ENCODE results near the gene CFTR.
"Not testable (repeated sequence)": the region's sequence is repeated elsewhere in the genome, so short reads cannot be mapped to it uniquely, and the experiment has no call there.

CFTR gene

GRCh38 chr7:117479225-117480054 lies at the start of gene CFTR:
CFTR (plus strand) TSS chr7:117480025; CDS start chr7:117480095, 70 bp downstream.
- DNase-seq (ENCODE audit: low spot score): no peak

- no peak for DNase-seq (ENCODE audit: low spot score)
These were observed 44.3 kb upstream of the CFTR start for GRCh38 chr7:117435475-117436043.

DNA sequence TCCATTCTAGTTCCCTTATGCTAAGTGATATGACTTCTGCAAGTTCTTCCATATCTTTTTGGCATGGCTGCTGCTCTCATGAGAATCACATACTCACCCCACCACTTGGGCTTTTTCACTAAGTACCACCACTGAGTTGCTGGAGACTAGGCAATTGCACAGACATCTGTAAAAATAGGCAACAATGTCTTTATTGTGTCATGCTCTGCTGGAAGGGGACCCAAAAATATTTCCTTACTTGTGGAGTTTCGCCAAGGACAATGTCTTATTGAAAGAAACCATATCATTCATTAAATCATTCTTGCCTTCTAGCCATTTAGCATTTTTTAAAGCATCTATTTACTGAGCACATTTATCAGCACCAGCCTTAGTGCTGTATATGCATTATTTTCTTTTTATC lies 35.2 kb upstream of the CFTR start:
- DNase-seq (ENCODE audit: low spot score): no peak

DNA sequence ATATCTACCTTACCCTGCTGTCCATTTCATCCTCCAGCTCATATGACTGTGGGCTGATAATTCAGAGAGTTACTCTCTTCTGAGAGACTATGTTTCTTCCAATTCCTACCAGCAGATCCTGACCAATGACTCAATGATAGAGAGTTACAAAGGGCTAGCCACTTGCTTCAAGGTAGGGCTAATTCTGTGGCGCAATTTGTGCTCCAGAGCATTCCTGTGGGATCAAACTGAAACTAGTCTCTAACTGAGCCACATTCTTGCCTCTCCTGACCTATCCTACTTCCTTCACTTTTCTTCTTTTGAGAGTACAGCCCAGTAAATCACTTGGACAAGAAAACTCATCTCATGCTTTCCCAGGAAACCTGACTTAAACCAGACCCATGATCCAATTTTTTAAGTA lies 34.6 kb upstream of the CFTR start:
- no peak for DNase-seq (ENCODE audit: low spot score)

DNA sequence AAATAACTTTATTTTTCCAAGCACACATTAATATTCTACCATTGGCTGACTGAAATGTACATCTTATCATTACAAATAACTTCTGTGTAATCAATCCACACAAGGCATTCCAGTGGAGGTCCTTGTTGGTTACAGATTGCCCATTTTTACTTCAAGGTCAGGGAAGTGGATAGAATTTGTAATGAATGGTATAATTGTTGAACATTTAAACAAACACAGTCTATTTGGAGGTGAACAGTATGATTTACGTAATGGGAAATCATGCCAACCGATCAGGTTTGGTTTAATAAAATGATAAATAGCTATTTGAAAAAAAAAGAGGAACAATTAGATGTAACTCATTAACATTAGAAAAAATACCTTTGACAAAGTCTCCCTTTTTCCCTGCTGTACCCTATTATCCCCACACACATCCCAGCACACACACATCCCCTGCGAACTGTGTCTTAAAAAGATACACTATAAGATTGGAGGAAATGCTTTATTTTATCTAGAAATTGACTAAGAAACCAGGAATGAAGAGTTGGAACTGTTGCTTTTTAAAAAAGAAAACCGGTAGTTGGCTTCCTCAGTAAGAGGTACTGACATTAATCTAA lies 33.5 kb upstream of the CFTR start:
- DNase-seq (ENCODE audit: low spot score): no peak

DNA sequence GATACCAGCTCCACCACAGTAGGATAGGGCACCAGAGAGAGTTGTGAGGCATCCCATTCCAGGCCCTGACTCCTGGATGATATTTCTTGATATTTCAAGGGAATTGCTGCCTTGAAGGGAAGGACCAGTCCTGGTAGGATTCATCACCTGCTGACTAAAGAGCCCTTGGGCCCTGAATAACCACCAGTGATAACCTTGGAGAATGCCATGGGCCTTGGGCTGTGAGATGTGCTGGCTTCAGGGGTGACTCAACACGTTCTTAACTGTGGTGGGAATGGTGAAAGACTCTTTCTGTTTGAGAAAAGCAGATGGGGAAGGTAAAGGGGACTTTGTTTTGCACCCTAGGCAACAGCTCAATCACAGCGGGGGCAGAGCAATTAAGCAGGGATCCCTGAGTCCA lies 31.2 kb upstream of the CFTR start:
- DNase-seq (ENCODE audit: low spot score): no peak

GRCh38 chr7:117458977-117459583 lies 20.7 kb upstream of the CFTR start:
- peak; percentile 12 for DNase-seq (ENCODE audit: low spot score)

DNA sequence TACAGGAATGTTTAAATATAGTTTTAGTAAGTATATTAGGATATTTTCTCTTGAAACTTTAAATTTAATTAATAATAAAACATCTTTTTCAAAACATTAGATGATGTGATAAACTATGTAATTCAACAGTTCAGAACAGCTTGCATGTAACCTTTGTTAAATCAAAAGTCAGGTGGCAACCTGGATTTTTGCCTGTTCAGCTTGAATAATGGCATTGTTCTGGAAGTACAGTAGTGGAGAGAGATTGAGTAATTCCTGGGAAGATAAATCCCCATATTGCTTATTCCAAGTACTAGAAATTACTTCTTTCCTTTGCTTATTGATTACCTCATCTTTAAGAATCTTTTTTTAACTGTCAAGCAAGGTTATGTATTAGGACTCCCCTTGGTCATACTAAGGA lies 20.1 kb upstream of the CFTR start:
- DNase-seq (ENCODE audit: low spot score): no peak

DNA sequence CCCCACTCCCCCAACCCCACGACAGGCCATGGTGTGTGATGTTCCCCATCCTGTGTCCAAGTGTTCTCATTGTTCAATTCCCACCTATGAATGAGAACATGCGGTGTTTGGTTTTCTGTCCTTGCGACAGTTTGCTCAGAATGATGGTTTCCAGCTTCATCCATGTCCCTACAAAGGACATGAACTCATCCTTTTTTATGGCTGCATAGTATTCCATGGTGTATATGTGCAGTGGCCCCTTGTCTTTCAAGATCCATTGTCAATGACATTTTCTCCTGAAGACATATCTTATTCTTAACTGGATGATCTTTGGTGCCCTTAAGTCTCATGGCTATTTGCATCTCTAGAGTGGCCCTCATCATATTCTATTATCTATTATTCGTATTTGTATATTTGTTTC lies 19.0 kb upstream of the CFTR start:
- DNase-seq (ENCODE audit: low spot score): not testable (repeated sequence)

DNA sequence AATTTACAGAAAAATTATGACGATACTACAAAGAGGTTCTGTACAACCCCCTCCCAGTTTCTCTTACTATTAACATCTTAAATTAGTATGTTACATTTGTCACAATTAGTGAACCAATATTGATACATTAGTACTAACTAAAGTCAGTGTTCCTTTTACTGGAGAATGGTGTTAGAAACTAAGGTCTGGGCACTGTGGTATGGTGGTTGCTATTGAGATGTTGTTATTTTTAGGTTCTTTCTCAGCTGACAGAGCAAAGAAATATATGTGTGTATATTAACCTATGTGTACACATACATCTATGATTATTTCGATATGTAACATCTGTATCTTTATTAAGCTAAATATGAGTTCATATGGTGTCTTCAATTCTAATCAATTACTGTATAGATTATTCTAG lies 11.7 kb upstream of the CFTR start:
- no peak for DNase-seq (ENCODE audit: low spot score)

GRCh38 chr7:117470777-117471176 lies 9.0 kb upstream of the CFTR start:
- DNase-seq (ENCODE audit: low spot score): no peak

DNA sequence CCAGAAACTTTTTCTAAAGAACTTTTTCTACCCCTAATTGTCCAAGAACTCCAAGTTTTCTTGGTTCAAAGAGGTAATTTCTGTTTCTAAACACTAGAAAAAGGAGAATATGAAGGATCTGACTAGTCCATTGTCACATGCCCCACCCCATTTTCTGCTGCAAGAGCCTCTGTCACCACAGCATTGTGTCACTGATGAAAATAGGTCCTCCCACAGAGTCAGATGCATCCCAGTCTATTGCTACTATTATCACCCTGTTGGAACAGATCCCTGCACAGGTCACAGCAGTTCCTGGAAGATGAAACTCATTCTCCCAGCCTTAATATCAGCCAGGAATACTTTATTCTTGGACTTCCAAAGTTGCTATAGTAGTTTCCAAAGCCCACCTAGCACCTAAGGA lies 7.5 kb upstream of the CFTR start:
- DNase-seq (ENCODE audit: low spot score): no peak

GRCh38 chr7:117476557-117477215 lies 3.1 kb upstream of the CFTR start:
- no peak for DNase-seq (ENCODE audit: low spot score)

- DNase-seq (ENCODE audit: low spot score): no peak
These were observed 995 bp upstream of the CFTR start for GRCh38 chr7:117478836-117479224.

DNA sequence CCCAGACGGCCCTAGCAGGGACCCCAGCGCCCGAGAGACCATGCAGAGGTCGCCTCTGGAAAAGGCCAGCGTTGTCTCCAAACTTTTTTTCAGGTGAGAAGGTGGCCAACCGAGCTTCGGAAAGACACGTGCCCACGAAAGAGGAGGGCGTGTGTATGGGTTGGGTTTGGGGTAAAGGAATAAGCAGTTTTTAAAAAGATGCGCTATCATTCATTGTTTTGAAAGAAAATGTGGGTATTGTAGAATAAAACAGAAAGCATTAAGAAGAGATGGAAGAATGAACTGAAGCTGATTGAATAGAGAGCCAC lies 184 bp downstream of the CFTR start:
- DNase-seq (ENCODE audit: low spot score): no peak

GRCh38 chr7:117480978-117481377 lies 1.2 kb downstream of the CFTR start:
- no peak for DNase-seq (ENCODE audit: low spot score)

DNA sequence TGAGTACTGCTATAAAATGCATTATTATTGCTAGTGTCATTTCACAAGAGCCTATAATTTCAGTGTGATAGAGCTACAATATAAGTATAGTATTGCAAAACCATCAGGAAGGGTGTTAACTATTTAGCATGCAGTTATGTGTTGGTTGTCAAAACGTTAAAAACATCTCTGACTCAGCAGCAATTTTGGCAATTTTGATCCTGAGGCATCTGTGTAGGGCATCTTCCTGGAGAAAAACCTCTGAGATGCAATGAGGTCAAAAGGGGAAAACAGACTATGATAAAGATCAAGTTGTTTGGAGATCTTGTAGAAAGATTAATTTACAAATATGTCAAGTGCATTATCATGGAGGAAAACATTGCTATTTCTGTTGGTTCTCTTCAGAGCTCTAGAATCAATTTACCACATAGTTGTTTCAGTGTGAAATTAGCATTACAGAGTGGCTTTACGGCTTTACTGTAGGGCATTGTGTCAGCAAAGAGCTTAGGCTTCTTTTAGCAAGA lies 5.3 kb downstream of the CFTR start:
- no peak for DNase-seq (ENCODE audit: low spot score)

GRCh38 chr7:117489016-117489415 lies 9.2 kb downstream of the CFTR start:
- DNase-seq (ENCODE audit: low spot score): no peak

- no peak for DNase-seq (ENCODE audit: low spot score)
These were observed 9.6 kb downstream of the CFTR start for GRCh38 chr7:117489430-117489829.

DNA sequence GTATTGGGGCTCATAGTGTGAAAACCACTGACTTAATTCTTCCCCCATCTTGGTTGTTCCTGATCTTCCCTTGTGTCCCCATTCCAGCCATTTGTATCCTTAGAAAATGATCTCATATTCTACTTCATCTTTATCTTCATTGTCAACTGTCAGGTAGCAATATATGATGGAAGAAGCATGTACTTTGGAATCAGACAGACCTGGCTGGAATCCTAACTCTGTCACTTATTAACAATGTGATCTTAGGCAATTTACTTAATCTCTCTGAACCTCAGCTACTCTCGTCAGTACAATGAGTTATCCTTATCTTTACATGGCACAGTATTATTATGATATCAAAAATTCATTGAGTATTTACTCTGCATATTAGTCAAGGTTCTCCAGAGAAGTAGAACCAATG lies 10.1 kb downstream of the CFTR start:
- DNase-seq (ENCODE audit: low spot score): no peak

DNA sequence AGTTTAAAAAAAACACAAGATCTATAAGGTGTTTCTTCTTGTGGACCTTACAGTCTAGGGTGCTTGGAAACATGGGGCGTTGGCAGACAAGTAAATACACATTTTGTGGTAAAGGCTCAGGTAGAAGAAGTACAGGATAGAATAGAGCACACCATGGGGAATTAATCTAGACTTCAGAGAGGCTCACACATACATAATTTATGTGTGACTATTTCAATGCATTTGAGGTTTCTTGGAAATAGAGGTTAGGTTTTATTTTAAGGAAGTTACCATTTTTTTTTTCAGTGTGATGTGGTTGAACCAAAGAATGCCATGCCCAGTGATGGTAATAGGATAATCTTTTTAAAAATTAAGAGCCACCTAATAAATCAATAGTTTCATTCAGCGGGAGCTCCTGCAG lies 12.8 kb downstream of the CFTR start:
- no peak for DNase-seq (ENCODE audit: low spot score)

GRCh38 chr7:117493460-117493859 lies 13.6 kb downstream of the CFTR start:
- no peak for DNase-seq (ENCODE audit: low spot score)

- no peak for DNase-seq (ENCODE audit: low spot score)
These were observed 15.5 kb downstream of the CFTR start for GRCh38 chr7:117495308-117495707.
